Gastroesophageal sphincter (tissue), 3 donors: ENCODE results near the gene SLC2A6.

Experiments
- EP300 ChIP-seq: sonication (generic); formaldehyde crosslinking; IDR thresholded peaks from one replicate; pipeline ENCODE4 v1.6.1; 2017; ENCODE audit warnings: antibody characterized with exemption, mild to moderate bottlenecking
- TF ChIP-seq, protein P1 (sequence below), 4 experiments: fragments of 200-600 bp in 2 of 4; fragments of 450-650 bp in 2 of 4; sonication (generic) in 1 of 4; IDR thresholded peaks; one replicate each; pipeline ENCODE4 v1.5.1; 2017 to 2019; ENCODE audit warnings: antibody characterized with exemption in 4 of 4, mild to moderate bottlenecking in 2 of 4, moderate library complexity in 2 of 4

DNA sequence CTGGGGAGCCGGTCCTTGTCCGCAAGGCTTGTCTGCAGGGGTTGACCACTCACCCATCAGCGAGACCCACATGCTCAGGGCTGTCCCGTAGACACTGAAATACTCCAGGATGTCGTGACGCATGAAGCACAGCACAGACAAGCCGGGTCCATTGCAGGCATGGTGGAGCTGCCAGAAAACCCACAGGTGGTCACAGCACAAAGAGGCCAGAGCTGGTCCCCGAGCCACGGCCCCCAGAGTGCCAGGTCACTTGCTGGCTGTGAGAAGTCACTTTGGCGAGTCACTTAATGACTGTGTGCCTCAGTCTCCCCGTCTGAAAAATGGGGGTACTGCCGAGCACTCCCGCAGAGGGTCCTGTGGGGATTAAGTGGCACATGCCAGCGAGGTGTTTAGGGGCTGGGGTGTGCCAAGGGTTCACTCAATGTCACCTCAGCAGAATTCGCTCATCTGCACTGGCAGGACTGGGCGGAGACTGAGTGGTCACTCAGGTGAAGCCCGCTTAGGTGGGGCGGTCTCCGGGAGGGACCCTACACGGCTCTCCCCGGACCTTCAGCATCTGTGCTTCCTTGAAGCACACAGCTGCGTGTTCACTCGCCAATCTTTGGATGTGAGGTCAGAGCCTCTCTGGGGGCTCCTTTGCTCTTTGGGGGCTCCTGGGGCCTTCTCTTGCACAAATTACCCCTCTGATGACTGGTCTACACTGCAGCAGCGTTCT, 41.4 kb upstream of the SLC2A6 start:
- TF ChIP-seq, protein P1, sequence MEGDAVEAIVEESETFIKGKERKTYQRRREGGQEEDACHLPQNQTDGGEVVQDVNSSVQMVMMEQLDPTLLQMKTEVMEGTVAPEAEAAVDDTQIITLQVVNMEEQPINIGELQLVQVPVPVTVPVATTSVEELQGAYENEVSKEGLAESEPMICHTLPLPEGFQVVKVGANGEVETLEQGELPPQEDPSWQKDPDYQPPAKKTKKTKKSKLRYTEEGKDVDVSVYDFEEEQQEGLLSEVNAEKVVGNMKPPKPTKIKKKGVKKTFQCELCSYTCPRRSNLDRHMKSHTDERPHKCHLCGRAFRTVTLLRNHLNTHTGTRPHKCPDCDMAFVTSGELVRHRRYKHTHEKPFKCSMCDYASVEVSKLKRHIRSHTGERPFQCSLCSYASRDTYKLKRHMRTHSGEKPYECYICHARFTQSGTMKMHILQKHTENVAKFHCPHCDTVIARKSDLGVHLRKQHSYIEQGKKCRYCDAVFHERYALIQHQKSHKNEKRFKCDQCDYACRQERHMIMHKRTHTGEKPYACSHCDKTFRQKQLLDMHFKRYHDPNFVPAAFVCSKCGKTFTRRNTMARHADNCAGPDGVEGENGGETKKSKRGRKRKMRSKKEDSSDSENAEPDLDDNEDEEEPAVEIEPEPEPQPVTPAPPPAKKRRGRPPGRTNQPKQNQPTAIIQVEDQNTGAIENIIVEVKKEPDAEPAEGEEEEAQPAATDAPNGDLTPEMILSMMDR (IDR thresholded peaks at IDR 0.05), result no peak
- TF ChIP-seq EP300, result no peak
